AG08395 (cell line): ENCODE measurements around the gene SDE2.
"Not testable (repeated sequence)": the region's sequence is repeated elsewhere in the genome, so short reads cannot be mapped to it uniquely, and the experiment has no call there.

ENCODE experiments used
- DNase-seq: peaks from one replicate; pipeline ENCODE4 v3.0.0; 2012; ENCODE audit warnings: mixed read lengths, low spot score

Gene SDE2

GRCh38 chr1:225975146-225975545, 24.0 kb downstream of the SDE2 start:
- not testable (repeated sequence) for DNase-seq

DNA sequence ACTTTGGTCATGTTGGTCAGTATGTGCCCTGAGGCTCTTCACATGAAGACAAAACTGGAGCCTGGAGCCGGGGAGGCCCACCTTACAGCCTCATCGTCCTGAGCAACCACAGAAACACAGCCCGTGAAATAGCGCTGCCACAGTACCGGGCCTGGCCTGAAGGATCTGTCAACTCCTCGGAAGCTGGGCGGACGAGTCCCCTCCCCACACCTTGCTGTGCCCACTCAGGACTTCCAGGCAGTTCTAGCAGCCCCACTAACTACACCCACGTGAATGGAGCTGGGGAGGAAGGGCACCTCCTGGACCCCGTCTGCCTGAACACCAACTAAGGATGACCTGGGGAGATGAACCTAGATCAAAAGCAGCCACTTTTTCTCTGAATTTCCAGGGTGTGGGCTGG, 24.7 kb downstream of the SDE2 start:
- DNase-seq: no peak

- DNase-seq: no peak
These were observed 26.0 kb downstream of the SDE2 start for GRCh38 chr1:225973158-225973557.

- DNase-seq: no peak
These were observed 26.6 kb downstream of the SDE2 start for GRCh38 chr1:225972344-225973152.

GRCh38 chr1:225970592-225971157, 28.5 kb downstream of the SDE2 start:
- not testable (repeated sequence) for DNase-seq

DNA sequence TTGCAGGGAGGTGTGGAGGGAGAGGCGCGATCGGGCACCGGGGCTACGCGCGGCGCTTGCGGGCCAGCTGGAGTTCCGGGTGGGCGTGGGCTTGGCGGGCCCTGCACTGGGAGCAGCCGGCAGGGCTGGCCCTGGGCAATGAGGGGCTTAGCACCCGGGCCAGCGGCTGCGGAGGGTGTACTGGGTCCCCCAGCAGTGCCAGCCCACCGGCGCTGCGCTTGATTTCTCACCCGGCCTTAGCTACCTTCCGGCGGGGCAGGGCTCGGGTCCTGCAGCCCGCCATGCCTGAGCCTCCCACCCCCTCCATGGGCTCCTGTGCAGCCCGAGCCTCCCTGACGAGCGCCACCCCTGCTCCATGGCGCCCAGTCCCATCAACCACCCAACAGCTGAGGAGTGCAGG, 29.4 kb downstream of the SDE2 start:
- not testable (repeated sequence) for DNase-seq

DNA sequence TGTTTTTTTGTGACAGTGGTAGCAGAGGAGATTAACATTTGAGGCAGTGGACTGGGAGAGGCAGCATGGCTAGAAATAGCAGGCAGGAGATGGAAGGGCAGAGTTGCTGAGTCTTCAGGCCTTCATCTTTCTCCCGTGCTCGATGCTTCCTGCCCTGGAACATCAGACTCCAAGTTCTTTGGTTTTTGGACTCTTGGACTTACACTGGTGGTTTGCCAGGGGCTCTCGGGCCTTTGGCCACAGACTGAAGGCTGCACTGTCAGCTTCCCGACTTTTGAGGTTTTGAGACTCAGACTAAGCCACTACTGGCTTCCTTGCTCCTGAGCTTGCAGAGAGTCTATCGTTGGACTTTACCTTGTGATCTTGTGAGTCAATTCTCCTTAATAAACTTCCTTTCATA, 33.9 kb downstream of the SDE2 start:
- DNase-seq: no peak

GRCh38 chr1:225963735-225964530, 35.2 kb downstream of the SDE2 start:
- no peak for DNase-seq

DNA sequence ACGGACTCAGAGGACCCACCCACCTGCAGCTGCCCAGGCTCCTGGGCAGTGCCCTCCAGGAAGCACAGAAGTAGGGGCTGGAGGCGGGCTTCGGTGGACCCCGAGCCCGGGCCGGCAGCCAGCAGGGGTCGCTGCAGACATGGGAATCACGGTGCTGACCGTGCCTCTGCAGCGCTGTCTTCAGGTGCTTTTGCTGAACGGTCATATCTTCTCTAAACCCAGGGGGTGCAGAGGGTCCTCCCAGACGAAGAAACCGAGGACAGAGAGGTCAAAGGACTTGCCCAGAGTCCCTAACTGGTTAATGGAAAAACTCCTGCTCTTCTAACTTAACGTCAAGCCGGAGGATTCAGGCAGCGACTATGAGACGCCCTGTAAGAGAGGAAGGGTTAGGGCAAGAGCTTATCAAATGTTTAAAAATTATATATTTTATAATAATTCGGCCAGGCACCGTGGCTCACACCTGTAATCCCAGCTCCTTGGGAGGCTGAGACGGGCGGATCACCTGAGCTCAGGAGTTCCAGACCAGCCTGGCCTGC, 36.6 kb downstream of the SDE2 start:
- DNase-seq: no peak

GRCh38 chr1:225961659-225962439, 37.3 kb downstream of the SDE2 start:
- no peak for DNase-seq

GRCh38 chr1:225958041-225958440, 41.1 kb downstream of the SDE2 start:
- DNase-seq: no peak

DNA sequence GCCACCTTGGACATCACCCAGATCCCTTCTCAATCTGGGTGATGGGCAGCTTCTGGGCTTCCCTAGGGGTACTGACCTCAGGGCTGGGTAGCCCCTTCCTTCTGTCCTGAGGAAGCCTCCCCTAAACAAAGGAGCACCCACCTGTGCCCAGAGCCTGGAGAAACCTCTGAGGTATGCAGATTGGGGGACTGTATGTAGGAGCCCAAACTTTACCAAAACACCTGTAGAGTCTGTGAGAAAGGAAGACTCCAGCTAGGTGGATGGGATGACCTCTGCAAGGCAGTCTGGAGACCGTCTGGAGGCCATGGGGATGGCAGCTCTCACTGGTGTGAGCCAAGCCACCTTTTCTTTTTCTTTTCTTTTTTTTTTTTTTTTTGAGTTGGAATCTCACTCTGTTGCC, 44.4 kb downstream of the SDE2 start:
- DNase-seq: no peak

DNA sequence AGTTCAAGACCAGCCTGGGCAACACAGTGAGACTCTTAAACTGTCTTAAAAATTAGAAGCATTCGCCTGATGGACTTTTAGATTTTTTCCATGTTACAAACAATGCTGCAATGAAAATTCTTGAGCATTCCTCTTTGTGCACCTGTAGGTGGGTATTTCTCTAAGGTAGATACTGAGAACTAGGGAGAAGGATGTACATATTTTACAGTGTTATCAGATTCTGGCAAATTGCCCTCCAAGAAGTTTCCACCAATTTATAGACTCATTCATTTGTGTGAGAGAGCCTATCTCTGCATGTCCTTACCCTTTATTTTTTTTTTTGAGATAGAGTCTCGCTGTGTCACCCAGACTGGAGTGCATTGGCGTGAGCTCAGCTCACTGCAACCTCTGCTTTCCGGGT, 45.8 kb downstream of the SDE2 start:
- DNase-seq: no peak

DNA sequence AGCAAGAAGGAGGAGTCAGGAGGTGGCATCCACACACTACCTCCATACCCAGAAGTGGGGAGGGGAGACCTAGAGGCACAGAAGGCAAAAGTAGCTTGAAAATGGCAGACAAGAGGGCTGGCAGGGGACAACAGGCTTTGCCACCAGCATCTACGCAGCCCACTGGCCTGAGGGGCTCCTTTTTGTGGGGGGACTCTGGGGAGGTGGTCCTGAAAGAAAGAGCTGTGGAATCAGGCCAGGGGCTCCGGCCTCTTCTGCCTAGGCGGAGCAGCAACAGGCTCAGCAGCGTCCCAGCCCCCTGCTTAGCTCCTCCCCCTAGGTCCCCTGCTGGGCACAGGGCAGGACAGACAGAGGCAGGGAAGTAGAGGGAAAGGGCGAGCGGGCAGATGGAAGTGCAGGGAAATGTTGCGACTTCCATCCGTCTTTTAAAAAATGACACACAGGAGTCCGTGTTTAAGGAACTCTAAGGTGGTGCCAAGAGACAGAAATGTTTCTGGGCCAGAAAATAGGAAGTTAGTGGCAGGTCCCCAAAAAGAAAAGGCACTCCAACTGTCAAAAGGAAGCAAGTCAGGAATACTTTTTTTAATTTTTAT, 48.1 kb downstream of the SDE2 start:
- DNase-seq: no peak

DNA sequence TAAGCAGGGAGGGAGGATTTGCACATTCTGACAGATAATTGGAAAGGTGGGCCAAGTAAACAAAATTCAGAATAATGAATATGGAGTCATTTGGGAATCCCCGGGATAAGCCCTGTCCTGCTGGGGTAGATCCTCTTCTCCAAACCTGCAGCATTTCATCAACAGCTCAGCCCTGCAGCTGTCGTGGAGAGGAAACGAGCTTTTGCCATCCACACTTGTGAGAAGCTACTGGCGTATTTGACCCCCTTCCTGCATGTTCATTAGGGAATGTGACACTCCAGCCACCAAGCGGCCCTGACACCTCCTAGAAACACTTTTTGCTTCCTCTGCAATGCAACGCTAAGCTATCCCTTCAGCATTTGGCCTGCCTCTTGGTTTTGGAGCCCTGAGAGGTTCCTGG, 50.1 kb downstream of the SDE2 start:
- DNase-seq: no peak

DNA sequence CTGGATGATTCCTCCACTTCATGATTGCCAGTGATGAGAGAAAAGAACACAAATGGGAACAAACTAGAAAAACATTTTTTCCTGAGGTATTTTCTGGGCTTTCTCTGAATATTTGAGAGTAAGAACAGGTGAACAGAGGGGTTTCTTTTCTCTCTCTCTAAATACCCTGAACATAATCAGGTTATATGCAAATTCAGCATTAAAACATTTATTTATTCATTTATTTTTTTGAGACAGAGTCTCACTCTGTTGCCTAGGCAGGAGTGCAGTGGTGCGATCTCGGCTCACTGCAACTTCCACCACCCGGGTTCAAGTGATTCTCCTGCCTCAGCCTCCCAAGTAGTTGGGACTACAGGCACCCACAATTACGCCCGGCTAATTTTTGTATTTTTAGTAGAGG, 52.3 kb downstream of the SDE2 start:
- no peak for DNase-seq

DNA sequence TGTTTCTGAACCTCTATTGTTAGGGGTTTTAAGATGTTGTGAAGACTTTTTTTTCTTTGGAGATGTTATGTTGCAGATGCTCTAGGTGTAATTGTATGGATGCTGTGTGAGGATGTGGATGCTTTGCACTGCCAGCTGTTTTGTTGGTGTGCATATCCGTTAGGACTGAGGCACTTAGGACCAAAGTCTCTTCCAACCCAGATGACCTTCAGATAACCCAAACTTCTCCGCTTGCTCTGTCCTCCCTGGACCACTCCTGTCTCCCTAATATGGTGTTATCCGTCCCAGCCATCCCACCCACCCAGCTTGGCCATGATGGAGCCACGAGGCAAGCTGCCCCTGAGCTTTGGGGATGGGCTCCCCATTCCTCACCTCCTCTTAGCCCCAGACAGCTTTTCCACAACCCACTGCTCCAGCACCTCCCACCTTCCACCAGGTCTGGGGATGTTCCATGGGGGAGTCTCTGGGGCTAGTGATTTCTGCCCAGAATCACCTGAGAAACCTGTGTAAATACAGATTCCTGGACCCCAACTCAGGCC, 53.0 kb downstream of the SDE2 start:
- no peak for DNase-seq

GRCh38 chr1:225945564-225945963, 53.6 kb downstream of the SDE2 start:
- DNase-seq: peak; percentile 27

GRCh38 chr1:225944951-225945350, 54.2 kb downstream of the SDE2 start:
- no peak for DNase-seq

DNA sequence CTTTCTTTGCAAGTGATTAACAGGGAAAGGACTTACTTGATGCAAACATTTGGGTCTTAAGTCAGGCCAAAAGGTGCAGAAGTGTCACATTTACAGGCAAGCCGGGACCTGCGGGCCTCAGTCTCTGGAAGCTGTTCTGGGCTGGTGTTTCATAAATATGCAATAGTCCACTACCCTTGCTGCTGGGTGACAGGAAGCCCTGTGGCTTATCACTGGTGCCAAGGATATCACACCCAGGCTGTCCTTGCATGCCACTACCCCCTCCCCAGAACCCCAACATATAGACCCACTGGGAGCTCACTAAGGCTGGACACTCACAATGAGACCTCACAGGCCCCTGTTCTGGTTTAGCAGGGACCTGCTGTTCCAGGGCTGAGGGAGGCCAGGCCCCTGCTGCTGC, 54.8 kb downstream of the SDE2 start:
- DNase-seq: no peak

- DNase-seq: no peak
These were observed 55.6 kb downstream of the SDE2 start for GRCh38 chr1:225943582-225943981.
